Lung (tissue), 12 donors: ENCODE measurements around the gene CPPED1. TPM values are rescaled to one million over a fixed set of nuclear protein-coding genes. Genes with fewer than 3 reads are reported as not detected.

Experiments used
- ATAC-seq: fragments of 200-7000 bp; cut with Tn5 transposase; one replicate; pipeline ENCODE4 v1.9.1; 2020; ENCODE audit warnings: moderate number of reproducible peaks; ENCODE audit not compliant: insufficient read depth, low FRiP score
- DNase-seq, 3 donors: peaks; one replicate each; pipeline ENCODE4 v3.0.0-alpha.2; 2013 to 2017
- H3K27ac ChIP-seq, 2 donors: one replicate each; pipeline ENCODE4 v1.5.1; 2013; ENCODE audit warnings: mild to moderate bottlenecking in 2 of 2, moderate library complexity in 2 of 2, control low read depth in 1 of 2, inconsistent platforms in 1 of 2, low read depth in 1 of 2, low read length in 1 of 2
- H3K27me3 ChIP-seq, 3 donors: one replicate each; pipeline ENCODE4 v1.5.1; 2013; ENCODE audit warnings: low read length in 2 of 3; ENCODE audit not compliant: control insufficient read depth in 3 of 3, insufficient read depth in 3 of 3
- H3K36me3 ChIP-seq, 4 donors: one replicate each; pipeline ENCODE4 v1.5.1; 2013; ENCODE audit warnings: low read length in 4 of 4, mild to moderate bottlenecking in 1 of 4, moderate library complexity in 1 of 4; ENCODE audit not compliant: control insufficient read depth in 4 of 4, insufficient read depth in 4 of 4
- H3K4me1 ChIP-seq, 5 donors: one replicate each; pipeline ENCODE4 v1.5.1; 2013; ENCODE audit warnings: low read length in 5 of 5, mild to moderate bottlenecking in 2 of 5, moderate library complexity in 1 of 5; ENCODE audit not compliant: control insufficient read depth in 5 of 5, insufficient read depth in 5 of 5
- H3K4me3 ChIP-seq: one replicate; pipeline ENCODE4 v1.5.1; 2013; ENCODE audit warnings: mild to moderate bottlenecking, control low read depth, moderate library complexity
- H3K9ac ChIP-seq, 2 donors: one replicate each; pipeline ENCODE4 v1.5.1; 2013; ENCODE audit warnings: low read length in 2 of 2, control low read depth in 1 of 2; ENCODE audit not compliant: insufficient read depth in 1 of 2
- H3K9me3 ChIP-seq, 4 donors: one replicate each; pipeline ENCODE4 v1.5.1; 2013; ENCODE audit warnings: low read length in 3 of 4, mild to moderate bottlenecking in 1 of 4, moderate library complexity in 1 of 4; ENCODE audit not compliant: control insufficient read depth in 4 of 4, insufficient read depth in 3 of 4
- CTCF ChIP-seq: IDR thresholded peaks from 2 replicates; pipeline ENCODE4 v1.5.1; 2012; ENCODE audit warnings: mild to moderate bottlenecking; ENCODE audit errors: control extremely low read depth, extremely low read depth
- WGBS, 2 donors: extraction: QIAGEN DNeasy Blood & Tissue Kit; methylation state at CpG; one replicate each; pipeline ENCODE4 v1.1.7; 2013; 5-methylcytosine and 5-hydroxymethylcytosine counted together
- polyA plus RNA-seq, 2 donors: library from polyadenylated mRNA; stranded (reverse); fragments of 200-250 nt; gene quantifications; one replicate each; pipeline ENCODE4 v1.2.1, GENCODE V29; 2013
- total RNA-seq, 2 donors: library from RNA; depleted of rRNA in 1 of 2; stranded (reverse); fragments of >200 nt in 1 of 2; gene quantifications; one replicate each; pipeline ENCODE4 v1.2.1, GENCODE V29; 2014 to 2021
- donor health status: control.
- donor health status: control.
- donor health status: Bipolar disorder and iron deficiency.
- donor health status: healthy.
- donor health status: DM: yes; HTN: yes; CAD: no.

The CPPED1 gene
- total and polyA plus RNA-seq, 4 donors = 9.8 to 32.5 (median 14.2) TPM

GRCh38 chr16:12747261-12747660 is 56.4 kb downstream of the CPPED1 start:
- WGBS, 2 donors = 95% methylated on average over 2 of the region's 2 CpGs
- Histone ChIP-seq H3K27me3 (no peaks in the 10 kb centered on the region), H3K9ac (no peak overlapping the region), H3K9me3 (peaks cover 0 to 4% (median 4%) of the 10 kb centered on the region in 4 donors), H3K36me3 (no peaks in the 10 kb centered on the region), H3K4me3 (no peak overlapping the region), H3K27ac (no peak overlapping the region), H3K4me1 (no peaks in the 10 kb centered on the region)
- TF ChIP-seq CTCF = no peak
- DNase-seq (no peak), ATAC-seq (no peak)

GRCh38 chr16:12744860-12745259 is 58.8 kb downstream of the CPPED1 start:
- WGBS, 2 donors = 98% methylated on average over 4 of the region's 4 CpGs
- ATAC-seq = no peak
- Histone ChIP-seq H3K9me3 (peaks cover 0 to 7% (median 4%) of the 10 kb centered on the region in 4 donors), H3K4me1 (no peaks in the 10 kb centered on the region), H3K27ac (no peak overlapping the region), H3K27me3 (no peaks in the 10 kb centered on the region), H3K9ac (no peak overlapping the region), H3K4me3 (no peak overlapping the region), H3K36me3 (peaks cover 0 to 2% (median 0%) of the 10 kb centered on the region in 4 donors)
- no peak for TF ChIP-seq CTCF
- DNase-seq = no peak

- peaks cover 0 to 2% (median 0%) of the 10 kb centered on the region in 4 donors for H3K36me3 ChIP-seq
- no peak for TF ChIP-seq CTCF
- no peak overlapping the region for H3K4me3 ChIP-seq
- ATAC-seq (no peak), DNase-seq (no peak)
- H3K27me3 ChIP-seq = no peaks in the 10 kb centered on the region
- no peak overlapping the region for H3K9ac ChIP-seq
- no peak overlapping the region for H3K27ac ChIP-seq
- 69 to 87% methylated on average over 4 of the region's 4 CpGs for WGBS, 2 donors
- H3K9me3 ChIP-seq = peaks cover 0 to 9% (median 4%) of the 10 kb centered on the region in 4 donors
- no peaks in the 10 kb centered on the region for H3K4me1 ChIP-seq
Observed at GRCh38 chr16:12742741-12743140, 60.9 kb downstream of the CPPED1 start.

GRCh38 chr16:12740986-12741610 is 62.6 kb downstream of the CPPED1 start:
- ATAC-seq (no peak), DNase-seq (no peak)
- Histone ChIP-seq H3K9ac (no peak overlapping the region), H3K36me3 (peaks cover 0 to 3% (median 0%) of the 10 kb centered on the region in 4 donors), H3K4me1 (no peaks in the 10 kb centered on the region), H3K4me3 (no peak overlapping the region), H3K27me3 (no peaks in the 10 kb centered on the region), H3K27ac (no peak overlapping the region), H3K9me3 (peaks cover 0 to 9% (median 4%) of the 10 kb centered on the region in 4 donors)
- TF ChIP-seq CTCF = no peak
- 89 to 91% methylated on average over 6 of the region's 6 CpGs for WGBS, 2 donors
